ENCODE data around the gene OLFML2A. TPM values are rescaled to one million over a fixed set of nuclear protein-coding genes. Genes with fewer than 3 reads are reported as not detected.
A peak's percentile ranks its signal among the peaks of the same experiment; 100 is the strongest.

Gene OLFML2A
- total RNA-seq, 1 donor from 2014 or later, result 7.0 TPM

DNA sequence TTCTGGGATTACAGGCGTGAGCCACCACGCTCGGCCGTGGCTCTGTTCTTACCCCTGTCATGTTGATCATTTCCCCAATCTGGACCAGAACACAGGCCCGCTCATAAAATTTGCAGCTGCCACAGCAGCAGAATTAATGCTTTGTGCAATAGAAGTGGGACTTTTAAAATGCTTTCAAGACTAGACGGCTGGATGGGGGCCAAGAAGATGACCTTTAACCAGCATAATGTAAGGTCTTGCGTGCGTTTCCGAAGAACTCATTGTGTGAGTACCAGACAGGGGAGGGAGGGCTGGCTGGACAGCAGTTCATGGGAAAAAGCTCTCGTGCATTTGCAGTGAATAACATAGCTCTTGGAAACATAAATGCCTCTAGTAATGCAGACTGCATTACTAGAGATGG, 72.9 kb downstream of the OLFML2A start:
- TF ChIP-seq, protein P1, sequence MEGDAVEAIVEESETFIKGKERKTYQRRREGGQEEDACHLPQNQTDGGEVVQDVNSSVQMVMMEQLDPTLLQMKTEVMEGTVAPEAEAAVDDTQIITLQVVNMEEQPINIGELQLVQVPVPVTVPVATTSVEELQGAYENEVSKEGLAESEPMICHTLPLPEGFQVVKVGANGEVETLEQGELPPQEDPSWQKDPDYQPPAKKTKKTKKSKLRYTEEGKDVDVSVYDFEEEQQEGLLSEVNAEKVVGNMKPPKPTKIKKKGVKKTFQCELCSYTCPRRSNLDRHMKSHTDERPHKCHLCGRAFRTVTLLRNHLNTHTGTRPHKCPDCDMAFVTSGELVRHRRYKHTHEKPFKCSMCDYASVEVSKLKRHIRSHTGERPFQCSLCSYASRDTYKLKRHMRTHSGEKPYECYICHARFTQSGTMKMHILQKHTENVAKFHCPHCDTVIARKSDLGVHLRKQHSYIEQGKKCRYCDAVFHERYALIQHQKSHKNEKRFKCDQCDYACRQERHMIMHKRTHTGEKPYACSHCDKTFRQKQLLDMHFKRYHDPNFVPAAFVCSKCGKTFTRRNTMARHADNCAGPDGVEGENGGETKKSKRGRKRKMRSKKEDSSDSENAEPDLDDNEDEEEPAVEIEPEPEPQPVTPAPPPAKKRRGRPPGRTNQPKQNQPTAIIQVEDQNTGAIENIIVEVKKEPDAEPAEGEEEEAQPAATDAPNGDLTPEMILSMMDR (IDR thresholded peaks at IDR 0.05; ENCODE audit: insufficient read depth, low read length, poor library complexity, severe bottlenecking), result no peak
- DNase-seq (ENCODE audit: low read depth), result no peak
- Histone ChIP-seq H3K36me3 (ENCODE audit: control insufficient read depth, insufficient read depth, low read length) (no peaks in the 10 kb centered on the region), H3K27me3 (ENCODE audit: control insufficient read depth, insufficient read depth, low read length) (no peaks in the 10 kb centered on the region), H3K4me3 (ENCODE audit: low read depth, low read length) (no peak overlapping the region)

DNA sequence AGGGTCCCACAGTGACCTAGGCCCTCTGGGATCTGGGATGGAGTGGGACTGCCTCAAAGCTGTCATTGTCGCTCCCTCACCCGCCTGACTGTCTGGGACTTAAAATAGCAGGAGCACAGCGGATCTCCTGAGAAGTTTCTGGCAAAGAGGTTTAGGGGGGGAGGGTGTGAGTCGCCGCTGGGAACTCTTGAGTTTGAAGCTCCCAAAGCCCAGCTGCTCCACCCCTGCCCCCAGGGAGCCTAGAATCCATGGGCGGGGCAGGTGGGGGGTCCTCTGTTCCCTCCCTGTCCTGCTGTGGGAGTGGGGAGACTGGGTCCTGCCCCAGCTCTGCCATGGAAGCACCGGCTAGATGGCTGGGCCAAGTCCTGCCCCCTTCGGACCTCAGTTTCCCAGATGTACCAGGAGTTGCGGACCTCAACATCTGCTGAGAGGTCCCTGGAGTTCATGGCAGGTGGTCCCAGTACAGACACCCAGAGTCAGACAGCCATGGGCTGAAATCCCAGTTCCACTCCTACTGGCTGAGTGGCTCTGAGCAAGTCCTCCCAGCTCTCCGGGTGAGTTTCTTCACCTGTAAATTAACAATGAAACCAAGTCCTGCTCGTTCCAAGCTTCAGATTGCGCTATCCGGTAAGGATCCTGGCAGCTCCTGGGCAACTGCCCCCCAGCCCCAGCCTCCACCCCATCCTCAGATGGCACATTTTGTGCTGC, 75.3 kb downstream of the OLFML2A start:
- no peak overlapping the region for H3K4me3 ChIP-seq (ENCODE audit: low read depth, low read length)
- no peaks in the 10 kb centered on the region for H3K27me3 ChIP-seq (ENCODE audit: control insufficient read depth, insufficient read depth, low read length)
- TF ChIP-seq, protein P1 (IDR thresholded peaks at IDR 0.05; ENCODE audit: insufficient read depth, low read length, poor library complexity, severe bottlenecking), result no peak
- no peaks in the 10 kb centered on the region for H3K36me3 ChIP-seq (ENCODE audit: control insufficient read depth, insufficient read depth, low read length)
- no peak for DNase-seq (ENCODE audit: low read depth)

DNA sequence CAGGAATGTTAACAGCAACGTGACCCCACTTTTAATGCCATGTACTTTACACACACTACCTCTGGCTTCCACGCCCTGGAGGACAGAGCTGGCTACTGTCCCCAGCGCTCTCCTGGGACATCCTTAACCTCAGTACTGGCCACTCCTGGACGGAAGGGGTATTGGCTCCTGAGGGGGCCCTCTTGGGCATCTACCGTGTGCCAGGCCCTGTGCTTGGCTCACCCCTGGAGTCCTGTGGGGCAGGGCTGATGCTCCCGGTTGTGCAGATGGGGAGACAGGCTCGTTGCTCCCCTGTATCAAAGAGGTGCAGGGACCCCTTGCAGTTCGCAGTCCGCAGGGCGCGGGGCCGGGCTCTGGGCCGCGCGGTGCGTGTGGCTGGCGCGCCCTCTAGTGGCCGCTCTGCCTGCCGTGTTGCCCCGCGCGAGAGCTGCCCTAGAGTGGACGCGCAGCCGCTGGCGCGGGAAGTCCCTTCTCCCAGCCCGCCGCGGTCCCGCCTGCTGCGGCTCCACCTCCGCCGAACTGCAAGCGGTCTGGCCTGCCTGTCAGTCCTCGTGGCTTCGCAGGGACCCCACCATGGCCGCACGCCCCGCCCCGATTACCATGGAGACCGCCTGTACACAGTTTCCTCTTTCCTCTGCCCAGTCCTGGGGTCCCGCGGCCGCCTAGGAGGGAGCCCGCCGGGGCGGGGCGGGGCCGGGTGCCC, 76.0 kb downstream of the OLFML2A start, which contains the start of gene WDR38:
WDR38 (plus strand) TSS at position 632 of the 703 bp plus-strand sequence. CDS start 72 bp downstream, outside the sequence.
- TF ChIP-seq, protein P1 (IDR thresholded peaks at IDR 0.05; ENCODE audit: insufficient read depth, low read length, poor library complexity, severe bottlenecking), result peak; percentile 88
- Histone ChIP-seq H3K36me3 (ENCODE audit: control insufficient read depth, insufficient read depth, low read length) (no peaks in the 10 kb centered on the region), H3K4me3 (ENCODE audit: low read depth, low read length) (peak within 1 kb of the TSS; percentile 47), H3K27me3 (ENCODE audit: control insufficient read depth, insufficient read depth, low read length) (no peaks in the 10 kb centered on the region)
- DNase-seq (ENCODE audit: low read depth), result no peak

- Histone ChIP-seq H3K36me3 (ENCODE audit: control insufficient read depth, insufficient read depth, low read length) (peaks cover 3% of the 10 kb centered on the region), H3K27me3 (ENCODE audit: control insufficient read depth, insufficient read depth, low read length) (no peaks in the 10 kb centered on the region), H3K4me3 (ENCODE audit: low read depth, low read length) (peak overlapping the region; percentile 47)
- TF ChIP-seq, protein P1 (IDR thresholded peaks at IDR 0.05; ENCODE audit: insufficient read depth, low read length, poor library complexity, severe bottlenecking), result no peak
- DNase-seq (ENCODE audit: low read depth), result no peak
Observed at GRCh38 chr9:124853605-124854143, 76.7 kb downstream of the OLFML2A start.

- Histone ChIP-seq H3K36me3 (ENCODE audit: control insufficient read depth, insufficient read depth, low read length) (peaks cover 3% of the 10 kb centered on the region), H3K4me3 (ENCODE audit: low read depth, low read length) (no peak overlapping the region), H3K27me3 (ENCODE audit: control insufficient read depth, insufficient read depth, low read length) (no peaks in the 10 kb centered on the region)
- DNase-seq (ENCODE audit: low read depth), result no peak
- TF ChIP-seq, protein P1 (IDR thresholded peaks at IDR 0.05; ENCODE audit: insufficient read depth, low read length, poor library complexity, severe bottlenecking), result no peak
Observed at GRCh38 chr9:124854161-124854560, 77.2 kb downstream of the OLFML2A start.
